HepG2 (cell line): Measurements from ENCODE around the gene RELL2. TPM values are rescaled to one million over a fixed set of nuclear protein-coding genes. Genes with fewer than 3 reads are reported as not detected.
A peak's percentile ranks its signal among the peaks of the same experiment; 100 is the strongest.

Experiments
- ATF7-NPFF ChIP-seq: sonication (generic); formaldehyde crosslinking; IDR thresholded peaks from 2 replicates; pipeline ENCODE4 v1.8.1; 2023; ENCODE audit warnings: mild to moderate bottlenecking, low read depth, missing genetic modification reagents, moderate library complexity
- CBFB ChIP-seq: sonication (generic); formaldehyde crosslinking; IDR thresholded peaks from 2 replicates; pipeline ENCODE4 v1.4.0; 2020; ENCODE audit warnings: missing genetic modification reagents
- CBX5 ChIP-seq: sonication (generic); formaldehyde crosslinking; IDR thresholded peaks from 2 replicates; pipeline ENCODE4 v1.4.0; 2020; ENCODE audit warnings: missing genetic modification reagents, borderline replicate concordance
- CCDC6 ChIP-seq: sonication (generic); formaldehyde crosslinking; IDR thresholded peaks from 2 replicates; pipeline ENCODE4 v1.8.1; 2022; ENCODE audit warnings: mild to moderate bottlenecking, missing genetic modification reagents, moderate library complexity
- HES4 ChIP-seq: sonication (generic); formaldehyde crosslinking; IDR thresholded peaks from 2 replicates; pipeline ENCODE4 v1.9.0; 2021; ENCODE audit warnings: mild to moderate bottlenecking, missing genetic modification reagents, borderline replicate concordance
- HIVEP1 ChIP-seq: sonication (generic); formaldehyde crosslinking; IDR thresholded peaks from 2 replicates; pipeline ENCODE4 v1.4.0; 2020; ENCODE audit warnings: mild to moderate bottlenecking, missing genetic modification reagents
- JUN ChIP-seq: sonication (generic); formaldehyde crosslinking; IDR thresholded peaks from 2 replicates; pipeline ENCODE4 v1.4.0; 2020; ENCODE audit warnings: mild to moderate bottlenecking, missing genetic modification reagents
- KDM5A ChIP-seq: fragments of 200-600 bp; sonication (generic); IDR thresholded peaks from 2 replicates; pipeline ENCODE4 v1.7.0; 2018; ENCODE audit warnings: antibody characterized with exemption, mild to moderate bottlenecking, low read length, borderline replicate concordance
- NAIF1 ChIP-seq: sonication (generic); formaldehyde crosslinking; IDR thresholded peaks from 2 replicates; pipeline ENCODE4 v1.5.0; 2020; ENCODE audit warnings: mild to moderate bottlenecking, missing genetic modification reagents, borderline replicate concordance
- ONECUT2 ChIP-seq: sonication (generic); formaldehyde crosslinking; IDR thresholded peaks from 2 replicates; pipeline ENCODE4 v1.4.0; 2020; ENCODE audit warnings: missing genetic modification reagents
- PPARG ChIP-seq: conservative IDR thresholded peaks from 2 replicates; pipeline ENCODE4 v1.6.1; 2016; ENCODE audit warnings: missing biosample characterization, missing genetic modification reagents
- RFX1 ChIP-seq: fragments of 450-650 bp; IDR thresholded peaks from 2 replicates; pipeline ENCODE4 v1.6.1; 2017
- SRSF9 ChIP-seq: fragments of 200-400 bp; formaldehyde crosslinking; IDR thresholded peaks from 2 replicates; pipeline ENCODE4 v1.6.1; 2018; ENCODE audit warnings: borderline replicate concordance, mild to moderate bottlenecking, low read depth, low read length; ENCODE audit not compliant: insufficient read depth, poor library complexity, severe bottlenecking
- ZNF20 ChIP-seq: sonication (generic); formaldehyde crosslinking; IDR thresholded peaks from 2 replicates; pipeline ENCODE4 v1.4.0; 2020; ENCODE audit warnings: mild to moderate bottlenecking, moderate library complexity, missing genetic modification reagents
- ZNF589 ChIP-seq: sonication (generic); formaldehyde crosslinking; conservative IDR thresholded peaks from 2 replicates; pipeline ENCODE4 v1.8.0; 2022; ENCODE audit warnings: mild to moderate bottlenecking, moderate library complexity, missing genetic modification reagents
- ZNF660 ChIP-seq: sonication (generic); formaldehyde crosslinking; IDR thresholded peaks from 2 replicates; pipeline ENCODE4 v1.5.1; 2020; ENCODE audit warnings: mild to moderate bottlenecking, low read depth, missing genetic modification reagents, borderline replicate concordance
- ZSCAN12 ChIP-seq: sonication (generic); formaldehyde crosslinking; IDR thresholded peaks from 2 replicates; pipeline ENCODE4 v1.9.0; 2021; ENCODE audit warnings: mild to moderate bottlenecking, missing genetic modification reagents
- polyA plus RNA-seq, 8 experiments: library from polyadenylated mRNA; depleted of rRNA in 3 of 8; stranded (reverse) in 7 of 8; unstranded in 1 of 8; fragments of >200 nt; fragmentation: Illumina TruSeq in 4 of 8; extraction: Trizol in 4 of 8; gene quantifications; 2 replicates each; pipeline versions ENCODE4 v1.2.1 to v1.2.3, GENCODE V29; 2011 to 2016; ENCODE audit warnings: low read depth in 4 of 8, missing spikeins in 1 of 8, mixed read lengths in 1 of 8; ENCODE audit not compliant: insufficient read depth in 1 of 8
- total RNA-seq, 5 experiments: library from RNA; depleted of rRNA; stranded (reverse); fragments of >200 nt; fragmentation: Illumina TruSeq; extraction: Trizol; gene quantifications; 2 replicates each; pipeline ENCODE4 v1.2.3, GENCODE V29; 2016; ENCODE audit warnings: low read depth in 1 of 5
- TF ChIP-seq, protein P1 (sequence below): sonication (generic); formaldehyde crosslinking; IDR thresholded peaks from 2 replicates; pipeline ENCODE4 v1.4.0; 2020; ENCODE audit warnings: missing genetic modification reagents, mild to moderate bottlenecking, borderline replicate concordance
- TF ChIP-seq, protein P2 (sequence below): IDR thresholded peaks from 2 replicates; pipeline ENCODE4 v1.6.1; 2016; ENCODE audit warnings: missing compliant biosample characterization, missing genetic modification reagents, borderline replicate concordance
- TF ChIP-seq, protein P3 (sequence below): sonication (generic); formaldehyde crosslinking; IDR thresholded peaks from 2 replicates; pipeline ENCODE4 v1.9.0; 2022; ENCODE audit warnings: low read depth, missing genetic modification reagents
- TF ChIP-seq, protein P4 (sequence below): sonication (generic); formaldehyde crosslinking; IDR thresholded peaks from 2 replicates; pipeline ENCODE4 v1.8.1; 2023; ENCODE audit warnings: mild to moderate bottlenecking, missing genetic modification reagents

Gene RELL2
- total and polyA plus RNA-seq, 2 of the 13 experiments (the other 11 are each of a cell fraction or from before 2014, with no cell fraction given): 6.4 to 8.3 TPM

DNA sequence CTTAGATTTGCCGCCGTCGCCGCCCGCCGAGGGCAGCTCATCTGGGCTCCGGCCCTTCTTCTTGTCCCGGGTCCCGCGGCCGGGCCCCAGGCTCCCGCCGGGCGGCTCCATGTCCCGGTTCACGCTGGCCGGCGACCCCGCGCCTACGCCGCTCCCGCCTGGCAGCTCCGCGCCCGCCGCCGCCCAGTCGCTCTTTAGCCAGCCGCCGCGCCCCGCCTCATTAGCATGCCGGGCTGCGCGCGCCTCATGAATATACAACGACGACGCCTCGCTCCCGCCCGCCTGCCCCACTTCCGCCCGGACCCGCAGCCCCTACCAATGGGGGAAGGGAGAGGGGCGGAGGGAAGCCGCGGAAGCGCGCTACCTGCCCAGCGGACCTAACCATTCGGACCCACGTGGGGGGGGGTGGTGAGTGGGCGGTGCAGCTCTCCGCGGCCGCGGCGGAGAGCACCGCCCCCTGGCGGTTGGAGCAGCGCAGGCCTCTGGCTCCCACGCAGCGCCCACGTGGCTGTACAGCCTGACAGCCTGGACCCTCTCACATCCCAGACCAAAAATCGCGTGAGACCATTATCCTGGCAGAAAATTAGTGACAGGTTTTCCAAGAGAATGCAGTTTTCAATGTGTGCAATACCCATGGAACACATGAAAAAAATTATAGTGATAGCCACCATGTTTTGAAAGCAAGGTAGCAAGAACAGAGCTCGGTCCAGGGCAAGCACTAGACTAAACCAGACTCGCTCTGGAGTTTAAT lies 17.8 kb upstream of the RELL2 start, which contains the start of gene DIAPH1 (continued):
- TF ChIP-seq NAIF1 (CRISPR knock-in tag) (peak; percentile 89), ZNF589 (CRISPR knock-in tag) (0 out of 2 replicates have a peak, but pooled peaks have one; percentile 46), ZNF20 (CRISPR knock-in tag) (no peak), ZNF660 (no peak), SRSF9 (no peak), CBFB (peak; percentile 92), ZSCAN12 (no peak), HES4 (CRISPR knock-in tag) (peak; percentile 71; the same call in 1 of the 2 replicates), CCDC6 (CRISPR knock-in tag) (peak; percentile 97), PPARG (CRISPR knock-in tag) (0 out of 2 replicates have a peak, but pooled peaks have one; percentile 21), JUN (CRISPR knock-in tag) (peak; percentile 34; the same call in 1 of the 2 replicates), KDM5A (no peak), ATF7-NPFF (peak; percentile 94), ONECUT2 (CRISPR knock-in tag) (no peak), RFX1 (no peak), CBX5 (peak; percentile 80; the same call in 1 of the 2 replicates), HIVEP1 (peak; percentile 58; the same call in 1 of the 2 replicates)
- TF ChIP-seq, protein P1, sequence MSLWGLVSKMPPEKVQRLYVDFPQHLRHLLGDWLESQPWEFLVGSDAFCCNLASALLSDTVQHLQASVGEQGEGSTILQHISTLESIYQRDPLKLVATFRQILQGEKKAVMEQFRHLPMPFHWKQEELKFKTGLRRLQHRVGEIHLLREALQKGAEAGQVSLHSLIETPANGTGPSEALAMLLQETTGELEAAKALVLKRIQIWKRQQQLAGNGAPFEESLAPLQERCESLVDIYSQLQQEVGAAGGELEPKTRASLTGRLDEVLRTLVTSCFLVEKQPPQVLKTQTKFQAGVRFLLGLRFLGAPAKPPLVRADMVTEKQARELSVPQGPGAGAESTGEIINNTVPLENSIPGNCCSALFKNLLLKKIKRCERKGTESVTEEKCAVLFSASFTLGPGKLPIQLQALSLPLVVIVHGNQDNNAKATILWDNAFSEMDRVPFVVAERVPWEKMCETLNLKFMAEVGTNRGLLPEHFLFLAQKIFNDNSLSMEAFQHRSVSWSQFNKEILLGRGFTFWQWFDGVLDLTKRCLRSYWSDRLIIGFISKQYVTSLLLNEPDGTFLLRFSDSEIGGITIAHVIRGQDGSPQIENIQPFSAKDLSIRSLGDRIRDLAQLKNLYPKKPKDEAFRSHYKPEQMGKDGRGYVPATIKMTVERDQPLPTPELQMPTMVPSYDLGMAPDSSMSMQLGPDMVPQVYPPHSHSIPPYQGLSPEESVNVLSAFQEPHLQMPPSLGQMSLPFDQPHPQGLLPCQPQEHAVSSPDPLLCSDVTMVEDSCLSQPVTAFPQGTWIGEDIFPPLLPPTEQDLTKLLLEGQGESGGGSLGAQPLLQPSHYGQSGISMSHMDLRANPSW: no peak
- TF ChIP-seq, protein P2, sequence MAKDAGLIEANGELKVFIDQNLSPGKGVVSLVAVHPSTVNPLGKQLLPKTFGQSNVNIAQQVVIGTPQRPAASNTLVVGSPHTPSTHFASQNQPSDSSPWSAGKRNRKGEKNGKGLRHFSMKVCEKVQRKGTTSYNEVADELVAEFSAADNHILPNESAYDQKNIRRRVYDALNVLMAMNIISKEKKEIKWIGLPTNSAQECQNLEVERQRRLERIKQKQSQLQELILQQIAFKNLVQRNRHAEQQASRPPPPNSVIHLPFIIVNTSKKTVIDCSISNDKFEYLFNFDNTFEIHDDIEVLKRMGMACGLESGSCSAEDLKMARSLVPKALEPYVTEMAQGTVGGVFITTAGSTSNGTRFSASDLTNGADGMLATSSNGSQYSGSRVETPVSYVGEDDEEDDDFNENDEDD (CRISPR knock-in tag): peak; percentile 86; the same call in 1 of the 2 replicates
- TF ChIP-seq, protein P3, sequence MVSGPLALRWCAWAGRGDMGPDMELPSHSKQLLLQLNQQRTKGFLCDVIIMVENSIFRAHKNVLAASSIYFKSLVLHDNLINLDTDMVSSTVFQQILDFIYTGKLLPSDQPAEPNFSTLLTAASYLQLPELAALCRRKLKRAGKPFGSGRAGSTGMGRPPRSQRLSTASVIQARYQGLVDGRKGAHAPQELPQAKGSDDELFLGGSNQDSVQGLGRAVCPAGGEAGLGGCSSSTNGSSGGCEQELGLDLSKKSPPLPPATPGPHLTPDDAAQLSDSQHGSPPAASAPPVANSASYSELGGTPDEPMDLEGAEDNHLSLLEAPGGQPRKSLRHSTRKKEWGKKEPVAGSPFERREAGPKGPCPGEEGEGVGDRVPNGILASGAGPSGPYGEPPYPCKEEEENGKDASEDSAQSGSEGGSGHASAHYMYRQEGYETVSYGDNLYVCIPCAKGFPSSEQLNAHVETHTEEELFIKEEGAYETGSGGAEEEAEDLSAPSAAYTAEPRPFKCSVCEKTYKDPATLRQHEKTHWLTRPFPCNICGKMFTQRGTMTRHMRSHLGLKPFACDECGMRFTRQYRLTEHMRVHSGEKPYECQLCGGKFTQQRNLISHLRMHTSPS (CRISPR knock-in tag): no peak; the same call in 1 of the 2 replicates
- TF ChIP-seq, protein P4, sequence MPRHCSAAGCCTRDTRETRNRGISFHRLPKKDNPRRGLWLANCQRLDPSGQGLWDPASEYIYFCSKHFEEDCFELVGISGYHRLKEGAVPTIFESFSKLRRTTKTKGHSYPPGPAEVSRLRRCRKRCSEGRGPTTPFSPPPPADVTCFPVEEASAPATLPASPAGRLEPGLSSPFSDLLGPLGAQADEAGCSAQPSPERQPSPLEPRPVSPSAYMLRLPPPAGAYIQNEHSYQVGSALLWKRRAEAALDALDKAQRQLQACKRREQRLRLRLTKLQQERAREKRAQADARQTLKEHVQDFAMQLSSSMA: no peak; the same call in 1 of the 2 replicates
